Fibroblast of villous mesenchyme (primary cell): Measurements from ENCODE around the gene C2CD3. TPM values are rescaled to one million over a fixed set of nuclear protein-coding genes. Genes with fewer than 3 reads are reported as not detected.

ENCODE experiments used
- DNase-seq: peaks from one replicate; pipeline ENCODE4 v3.0.0-alpha.2; 2010; ENCODE audit warnings: low read depth
- H3K4me3 ChIP-seq: 2 replicates; pipeline ENCODE4 v1.5.1; 2011; ENCODE audit warnings: low read depth, mild to moderate bottlenecking, low read length
- total RNA-seq: library from RNA; depleted of rRNA; stranded (reverse); fragments of >200 nt; gene quantifications from 2 replicates; pipeline ENCODE4 v1.2.3, GENCODE V29; 2012
- TF ChIP-seq, protein P1 (sequence below): IDR thresholded peaks from 2 replicates; pipeline ENCODE4 v1.5.1; 2012; ENCODE audit warnings: low read depth, mild to moderate bottlenecking, low read length; ENCODE audit not compliant: insufficient read depth

C2CD3 gene
- total RNA-seq, 1 donor, result 54.4 TPM

DNA sequence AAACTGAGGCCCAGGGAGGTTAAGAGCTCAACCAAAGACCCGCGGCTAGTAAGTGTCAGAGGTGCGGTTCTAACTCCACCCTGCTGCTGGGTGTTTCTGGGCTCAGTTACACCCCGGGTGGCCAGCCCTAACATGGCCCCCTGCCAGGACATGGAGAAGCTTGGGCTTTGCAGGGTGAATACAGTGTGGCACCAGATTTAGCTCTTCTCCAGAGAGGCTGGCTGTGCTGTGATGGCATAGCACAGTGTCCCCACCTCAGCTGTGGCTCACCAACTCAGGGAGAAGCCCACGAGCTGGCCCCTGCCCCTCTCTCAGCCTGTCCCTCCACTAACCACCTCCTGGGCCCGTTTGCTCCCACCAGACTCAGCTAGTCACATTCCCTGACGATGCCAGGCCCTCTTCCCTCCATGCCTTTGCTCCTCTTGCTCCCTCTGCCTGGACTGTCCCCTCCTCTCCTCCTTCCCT lies 168.9 kb downstream of the C2CD3 start:
- TF ChIP-seq, protein P1, sequence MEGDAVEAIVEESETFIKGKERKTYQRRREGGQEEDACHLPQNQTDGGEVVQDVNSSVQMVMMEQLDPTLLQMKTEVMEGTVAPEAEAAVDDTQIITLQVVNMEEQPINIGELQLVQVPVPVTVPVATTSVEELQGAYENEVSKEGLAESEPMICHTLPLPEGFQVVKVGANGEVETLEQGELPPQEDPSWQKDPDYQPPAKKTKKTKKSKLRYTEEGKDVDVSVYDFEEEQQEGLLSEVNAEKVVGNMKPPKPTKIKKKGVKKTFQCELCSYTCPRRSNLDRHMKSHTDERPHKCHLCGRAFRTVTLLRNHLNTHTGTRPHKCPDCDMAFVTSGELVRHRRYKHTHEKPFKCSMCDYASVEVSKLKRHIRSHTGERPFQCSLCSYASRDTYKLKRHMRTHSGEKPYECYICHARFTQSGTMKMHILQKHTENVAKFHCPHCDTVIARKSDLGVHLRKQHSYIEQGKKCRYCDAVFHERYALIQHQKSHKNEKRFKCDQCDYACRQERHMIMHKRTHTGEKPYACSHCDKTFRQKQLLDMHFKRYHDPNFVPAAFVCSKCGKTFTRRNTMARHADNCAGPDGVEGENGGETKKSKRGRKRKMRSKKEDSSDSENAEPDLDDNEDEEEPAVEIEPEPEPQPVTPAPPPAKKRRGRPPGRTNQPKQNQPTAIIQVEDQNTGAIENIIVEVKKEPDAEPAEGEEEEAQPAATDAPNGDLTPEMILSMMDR, result no peak
- H3K4me3 ChIP-seq, result no peak overlapping the region
- DNase-seq, result no peak

DNA sequence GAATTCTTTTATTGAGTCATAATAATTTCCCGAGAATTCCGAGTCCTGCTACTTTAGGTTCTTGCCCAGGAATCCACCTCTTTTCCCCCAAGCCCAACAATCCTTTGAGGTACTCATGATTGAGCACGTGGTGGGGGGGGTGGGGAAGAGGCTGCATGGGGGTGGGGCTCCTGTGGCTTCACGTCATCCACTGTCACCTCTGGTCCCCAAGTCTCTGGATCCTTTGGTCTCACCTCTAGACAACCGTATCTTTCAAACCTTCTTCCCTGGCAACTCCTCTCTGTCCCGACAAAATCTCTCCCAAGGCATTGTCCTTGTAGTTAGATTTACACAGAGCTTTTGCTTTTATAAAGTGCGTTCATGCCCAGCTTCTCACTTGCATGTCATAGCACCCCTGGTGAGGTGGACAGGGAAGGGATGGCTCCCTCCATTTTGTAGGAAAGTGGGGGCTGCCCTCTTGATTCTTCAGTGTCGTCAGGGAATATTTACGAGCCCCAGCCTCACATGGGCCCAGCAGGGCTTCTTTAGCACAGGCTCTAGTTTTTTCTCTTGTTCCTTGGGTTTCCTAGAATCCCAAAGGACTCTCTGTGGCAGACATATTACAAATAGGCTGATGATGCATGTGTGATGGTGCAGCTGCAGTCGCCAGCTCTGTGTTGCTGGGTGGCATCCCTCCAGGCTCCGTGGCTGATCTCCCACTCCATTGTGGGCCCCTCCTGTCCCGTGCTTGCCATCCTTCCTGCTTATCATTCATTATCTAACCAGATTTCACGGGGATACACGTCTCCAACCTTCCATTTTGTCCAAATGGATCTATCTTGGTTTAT lies 170.3 kb downstream of the C2CD3 start:
- DNase-seq, result no peak
- TF ChIP-seq, protein P1, result no peak

GRCh38 chr11:73999581-74000306 lies 171.1 kb downstream of the C2CD3 start:
- TF ChIP-seq, protein P1, result no peak
- H3K4me3 ChIP-seq, result no peak overlapping the region
- DNase-seq, result no peak

More for the DNA sequence above, 170.3 kb downstream of the C2CD3 start:
- no peak overlapping the region for H3K4me3 ChIP-seq

DNA sequence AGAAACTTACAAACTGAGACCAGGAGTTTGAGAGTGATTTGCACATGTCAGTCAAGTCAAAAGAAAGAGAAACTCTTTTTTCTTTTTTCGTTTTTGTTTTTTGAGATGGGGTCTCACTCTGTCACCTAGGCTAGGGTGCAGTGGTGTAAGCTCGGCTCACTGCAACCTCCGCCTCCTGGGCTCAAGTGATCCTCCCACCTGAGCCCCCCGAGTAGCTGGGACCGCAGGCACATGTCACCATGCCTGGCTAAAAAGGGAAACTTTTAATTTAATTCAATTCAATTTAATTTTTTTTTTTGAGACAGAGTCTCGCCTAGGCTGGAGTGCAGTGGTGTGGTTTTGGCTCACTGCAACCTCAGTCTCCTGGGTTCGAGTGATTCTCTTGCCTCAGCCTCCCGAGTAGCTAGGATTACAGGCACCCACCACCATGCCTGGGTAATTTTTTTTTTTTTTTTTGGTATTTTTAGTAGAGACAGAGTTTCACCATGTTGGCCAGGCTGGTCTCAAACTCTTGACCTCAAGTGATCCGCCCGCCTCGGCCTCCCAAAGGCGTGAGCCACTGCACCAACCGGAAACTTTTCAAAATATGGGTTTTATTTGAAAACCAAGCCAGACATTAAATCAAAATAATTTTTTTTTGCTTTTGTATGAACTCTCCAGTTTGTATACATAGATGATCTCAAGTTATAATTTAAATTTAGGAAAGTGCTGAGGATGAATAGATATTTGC lies 171.8 kb downstream of the C2CD3 start:
- H3K4me3 ChIP-seq, result no peak overlapping the region
- TF ChIP-seq, protein P1, result no peak

GRCh38 chr11:73997120-73997770 lies 173.6 kb downstream of the C2CD3 start:
- TF ChIP-seq, protein P1, result no peak
- H3K4me3 ChIP-seq, result no peak overlapping the region
- no peak for DNase-seq

More for the DNA sequence above, 171.8 kb downstream of the C2CD3 start:
- no peak for DNase-seq

DNA sequence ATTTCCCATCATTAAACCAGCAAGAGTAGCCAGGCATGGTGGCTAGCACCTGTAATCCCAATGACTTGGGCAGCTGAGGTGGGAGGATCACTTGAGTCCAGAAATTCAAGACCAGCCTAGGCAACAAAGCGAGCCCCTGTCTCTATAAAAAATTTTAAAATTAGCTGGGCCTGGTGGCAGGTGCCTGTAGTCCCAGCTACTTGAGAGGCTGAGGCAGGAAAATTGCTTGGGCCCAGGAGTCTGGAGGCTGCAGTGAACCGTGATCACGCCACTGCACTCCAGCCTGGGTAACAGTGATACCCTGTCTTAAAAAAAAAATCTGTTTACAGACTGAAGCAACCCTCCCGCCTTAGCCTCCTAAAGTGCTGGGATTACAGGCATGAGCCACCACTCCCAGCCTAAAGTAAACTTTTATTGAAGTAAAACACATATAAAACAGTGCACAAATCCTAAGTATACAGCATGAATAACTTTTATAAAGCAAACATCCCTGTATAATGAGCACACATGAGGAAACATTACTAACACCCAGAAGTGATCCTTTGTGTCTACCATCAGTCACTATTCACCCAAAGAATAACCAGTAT lies 174.5 kb downstream of the C2CD3 start:
- TF ChIP-seq, protein P1, result no peak
- H3K4me3 ChIP-seq, result no peak overlapping the region
- DNase-seq, result no peak
